Activated CD4-positive, alpha-beta T cell treated with anti-CD3 and anti-CD28 coated beads, Interleukin-2, amount 50 U/mL, for 48 hours (primary cell): ENCODE data around the gene NFYA.

Experiments used
- DNase-seq, 2 experiments: peaks; one replicate each; pipeline ENCODE4 v3.0.0-alpha.2; 2020

NFYA gene

DNA sequence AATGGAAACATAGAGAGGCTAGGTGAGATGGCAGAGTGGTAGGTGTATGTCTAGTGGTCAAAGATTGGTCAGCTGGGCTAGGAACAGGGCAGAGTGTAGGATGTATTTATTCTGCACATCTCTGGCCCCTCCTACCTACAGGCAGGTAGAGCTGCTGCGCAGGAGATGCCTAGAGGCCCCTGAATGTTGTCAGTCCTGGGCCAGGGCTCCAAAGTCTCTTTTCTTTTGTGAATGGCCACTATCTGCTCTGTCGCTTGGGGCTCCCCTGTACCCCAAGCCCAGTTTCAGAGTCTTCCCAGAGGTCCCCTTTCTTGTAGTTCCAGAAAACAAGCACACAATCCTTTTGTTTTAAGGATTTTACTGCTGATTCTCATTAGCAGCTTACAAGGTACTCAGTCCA lies 25.5 kb upstream of the NFYA start:
- no peak for DNase-seq

DNA sequence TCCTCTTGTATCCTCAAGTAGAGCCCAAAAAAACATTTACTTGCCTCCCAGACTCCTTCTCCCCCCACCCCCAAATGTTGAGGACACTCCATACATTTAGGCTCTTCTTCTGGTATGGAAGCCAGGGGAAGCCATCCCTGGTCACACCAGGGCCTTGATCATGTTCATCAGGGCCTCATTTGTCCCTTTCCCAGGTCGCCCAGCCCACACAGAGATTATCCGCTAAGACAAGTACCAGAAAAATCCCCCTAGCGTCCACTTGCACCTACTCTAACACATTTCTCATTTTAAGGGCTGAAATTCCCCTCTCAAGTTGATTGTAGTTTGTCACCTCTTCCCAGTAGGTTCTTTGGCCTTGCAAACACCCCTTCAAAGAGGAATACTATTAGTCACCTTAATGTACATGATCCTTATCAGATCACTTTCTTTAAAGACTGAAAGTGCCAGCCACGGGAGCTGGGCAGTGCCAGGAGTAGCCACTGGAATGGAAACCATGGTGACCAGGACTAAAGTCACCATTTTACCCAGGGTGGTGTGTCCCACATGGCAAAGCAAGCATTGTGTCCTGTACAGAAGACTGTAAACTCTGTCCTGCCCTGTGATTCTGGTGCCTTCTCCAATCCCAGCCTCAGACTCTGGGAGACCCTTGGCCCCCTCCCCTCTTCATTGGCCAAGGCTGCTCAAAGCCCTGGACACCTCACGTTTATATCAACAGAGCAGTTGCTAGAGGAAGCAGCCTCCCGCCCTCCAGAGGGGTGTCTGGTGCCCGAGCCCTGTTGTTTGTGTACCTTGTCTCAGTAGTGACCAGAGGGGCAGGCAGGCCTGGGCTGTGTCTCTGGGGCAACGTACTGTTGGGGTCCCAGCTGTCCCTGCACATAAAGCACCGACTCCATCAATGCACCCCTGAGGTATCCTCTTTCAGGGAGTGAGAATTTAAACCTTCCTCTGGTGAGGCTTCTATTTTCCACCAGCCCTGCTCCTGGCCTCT lies 24.7 kb upstream of the NFYA start:
- DNase-seq, result no peak

DNA sequence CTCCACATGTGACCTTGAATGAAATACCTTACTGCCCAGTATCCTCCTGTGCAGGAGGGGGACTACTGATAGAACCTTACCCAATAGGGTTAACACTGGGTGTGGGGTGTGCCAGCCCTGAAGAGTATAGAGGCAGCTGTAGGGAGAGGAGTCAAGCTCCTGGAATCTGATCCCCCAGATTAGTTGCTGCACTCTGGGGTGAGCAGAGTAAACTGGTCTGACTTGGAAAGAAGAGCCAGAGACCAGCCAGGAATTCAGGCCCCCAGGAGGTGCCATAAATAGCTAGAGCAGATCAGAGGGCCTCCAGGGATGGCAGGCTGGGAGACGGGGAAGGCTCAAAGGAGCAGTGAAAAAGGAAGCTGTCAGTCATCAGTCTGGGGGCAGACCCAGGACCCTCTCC lies 23.3 kb upstream of the NFYA start:
- DNase-seq, result no peak

DNA sequence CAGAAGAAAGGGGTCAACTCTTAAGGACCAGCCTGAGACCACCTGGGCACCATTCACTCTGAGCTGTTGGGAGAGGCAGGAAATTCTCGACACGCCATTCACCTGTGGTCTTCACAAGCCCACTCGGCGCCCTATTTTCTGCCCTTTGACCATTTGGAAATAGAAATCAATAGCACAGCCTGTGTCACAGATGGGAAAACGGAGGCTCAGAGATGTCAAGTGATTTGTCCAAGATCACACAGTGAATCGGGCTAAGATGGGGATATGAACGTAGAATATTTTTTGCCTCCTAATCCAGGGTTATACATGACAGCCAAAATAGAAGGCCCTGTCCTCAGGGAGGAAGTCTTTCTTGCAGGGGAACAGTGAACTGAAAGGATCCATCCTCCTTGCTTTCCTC lies 22.8 kb upstream of the NFYA start:
- no peak for DNase-seq

DNA sequence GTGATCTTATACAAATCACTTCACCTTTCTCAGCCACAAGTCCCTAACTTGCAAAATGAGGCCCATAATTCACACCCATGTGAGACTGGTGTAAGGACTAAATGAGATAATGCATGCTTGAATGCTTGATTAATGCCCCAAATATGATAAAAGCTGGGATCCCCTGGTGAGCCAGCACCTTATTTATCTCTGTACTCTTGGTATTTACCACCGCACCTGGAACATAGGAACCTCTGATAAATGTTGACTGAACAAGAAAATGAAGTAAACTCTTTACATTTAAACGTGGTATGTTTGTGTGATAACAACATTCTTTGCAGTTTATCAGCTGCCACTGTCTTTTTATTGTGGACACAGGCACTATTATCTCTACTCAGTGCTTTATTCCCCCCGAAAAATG lies 22.2 kb upstream of the NFYA start:
- no peak for DNase-seq

DNA sequence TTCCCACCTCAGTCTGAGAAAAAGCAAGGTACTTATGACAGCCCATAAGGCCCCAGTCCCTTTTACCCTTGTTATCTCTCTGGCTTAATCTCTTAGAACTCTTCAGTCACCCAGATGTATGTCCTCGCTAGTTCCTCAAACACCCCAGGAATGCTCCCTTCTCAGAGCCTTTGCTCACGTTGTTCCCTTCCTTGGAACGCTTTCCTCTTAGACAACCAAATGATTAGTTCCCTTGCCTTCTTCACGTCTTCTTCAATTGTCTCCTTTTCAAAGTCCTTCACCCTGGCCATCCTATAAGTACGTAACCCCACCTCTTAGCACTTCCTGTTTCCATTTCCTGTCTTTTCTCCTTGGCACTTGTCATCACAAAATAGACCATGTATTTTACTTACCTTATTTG lies 20.9 kb upstream of the NFYA start:
- no peak for DNase-seq

DNA sequence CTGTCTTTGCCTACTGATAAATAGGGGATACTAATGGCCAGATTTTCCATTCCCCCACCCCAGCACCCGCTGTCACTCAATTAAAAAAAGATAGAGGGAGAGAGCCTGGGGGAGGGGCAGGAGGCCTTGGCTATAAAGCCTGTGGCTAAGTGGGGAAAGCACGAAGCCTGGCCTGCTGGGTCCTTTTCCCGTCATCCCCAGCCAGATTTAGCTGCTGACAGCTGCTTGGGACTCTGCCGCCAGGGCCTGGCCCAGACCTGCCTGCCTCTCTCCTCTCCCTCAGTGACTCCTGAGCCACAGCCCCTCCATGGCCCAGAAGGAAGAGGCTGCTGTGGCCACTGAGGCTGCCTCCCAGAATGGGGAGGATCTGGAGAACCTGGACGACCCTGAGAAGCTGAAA lies 19.7 kb upstream of the NFYA start, which contains the start of gene APOBEC2:
APOBEC2 (plus strand) TSS at position 162 of the 400 bp plus-strand sequence; CDS start at position 308, 146 bp downstream.
- DNase-seq, result no peak

DNA sequence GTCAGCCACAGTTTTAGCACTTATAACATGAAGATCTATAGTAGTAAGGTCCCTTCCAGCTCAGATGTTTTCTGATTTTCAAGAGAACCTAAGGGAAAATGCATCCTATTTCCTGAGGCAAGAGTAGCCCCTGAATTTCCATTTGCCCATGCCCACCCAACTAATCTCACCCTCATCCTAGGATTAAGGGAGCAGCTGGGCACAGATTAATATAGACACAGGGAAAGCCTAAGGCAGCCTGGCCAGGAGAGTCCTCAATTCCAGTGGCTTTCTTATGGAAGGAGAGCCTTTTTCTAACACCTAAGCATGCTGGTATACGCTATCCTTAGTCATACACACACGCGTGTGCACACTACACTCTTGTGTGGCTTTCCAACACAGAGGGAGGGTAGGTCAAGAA lies 18.3 kb upstream of the NFYA start:
- no peak for DNase-seq

DNA sequence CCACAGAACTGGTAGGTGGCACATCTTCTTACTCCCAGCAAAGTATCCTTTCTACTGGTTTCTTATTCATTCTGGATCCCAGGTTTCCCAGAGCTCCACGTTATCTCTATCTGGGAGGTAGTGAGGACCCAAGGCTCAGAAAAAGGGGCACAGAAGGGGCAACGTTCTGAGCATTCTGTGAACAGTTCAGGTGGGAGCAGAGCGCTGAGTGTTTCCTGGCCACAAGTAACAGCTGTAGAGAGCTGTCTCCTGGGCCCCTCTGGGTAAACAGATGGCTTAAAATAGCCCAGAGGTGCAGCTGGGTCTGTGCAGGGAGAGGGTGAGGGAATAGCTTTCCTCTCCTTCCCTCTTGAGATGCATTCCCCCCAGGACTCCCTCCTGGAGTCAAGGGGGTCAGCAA lies 17.6 kb upstream of the NFYA start:
- no peak for DNase-seq

DNA sequence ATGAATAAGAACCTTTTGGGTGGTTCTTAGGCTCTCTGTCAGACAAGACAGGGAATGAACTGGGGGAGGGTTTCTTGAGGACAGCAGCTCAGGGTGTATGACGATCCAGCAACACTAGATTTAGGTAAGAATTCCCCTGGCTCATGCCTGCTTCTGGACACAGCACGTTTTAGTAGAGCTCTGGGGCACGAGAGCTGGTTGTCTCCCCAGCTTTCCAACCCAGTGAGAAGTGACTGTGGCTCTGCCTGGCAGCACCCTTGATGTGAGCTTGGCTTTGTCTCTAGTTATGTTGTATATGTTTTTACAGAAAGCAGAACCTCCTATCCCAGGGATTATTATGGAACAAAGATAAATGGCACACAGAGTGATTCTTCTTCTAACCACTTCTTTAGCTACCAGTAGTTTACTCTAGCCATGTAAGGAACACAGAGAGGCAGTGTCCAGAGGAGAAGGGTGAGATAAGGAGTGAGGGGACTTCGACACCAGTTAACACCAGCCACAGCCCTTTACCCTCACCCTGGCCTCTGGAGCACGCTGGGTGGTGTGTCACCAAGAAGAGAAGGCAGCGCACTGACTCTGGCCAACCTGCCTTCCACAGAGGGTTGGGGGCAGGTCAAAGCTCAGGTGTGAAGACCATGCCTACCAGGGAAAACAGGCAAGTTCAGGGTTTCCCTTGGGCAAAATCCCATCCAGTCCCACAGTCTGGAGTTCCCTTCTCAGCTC lies 15.8 kb upstream of the NFYA start:
- DNase-seq, result no peak

DNA sequence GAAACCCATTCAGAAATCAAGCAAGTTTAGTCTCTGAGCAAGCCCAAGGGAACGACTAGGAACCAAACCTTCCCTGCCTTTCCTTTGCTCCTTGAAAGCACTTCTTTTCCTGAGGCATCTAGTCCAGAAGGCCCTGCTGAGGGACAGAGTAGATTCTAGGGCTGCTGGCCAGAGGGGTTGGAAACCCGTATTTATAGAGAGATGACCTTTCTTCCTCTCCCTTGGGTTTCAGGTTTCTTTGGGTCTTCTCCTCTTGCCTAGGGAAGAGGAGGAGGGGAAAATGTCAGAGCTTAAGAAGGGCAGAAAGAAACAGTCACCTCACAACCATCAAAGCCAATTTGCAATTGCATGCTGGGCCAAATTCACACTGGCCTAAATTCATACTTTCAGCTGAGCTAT lies 14.0 kb upstream of the NFYA start:
- no peak for DNase-seq

DNA sequence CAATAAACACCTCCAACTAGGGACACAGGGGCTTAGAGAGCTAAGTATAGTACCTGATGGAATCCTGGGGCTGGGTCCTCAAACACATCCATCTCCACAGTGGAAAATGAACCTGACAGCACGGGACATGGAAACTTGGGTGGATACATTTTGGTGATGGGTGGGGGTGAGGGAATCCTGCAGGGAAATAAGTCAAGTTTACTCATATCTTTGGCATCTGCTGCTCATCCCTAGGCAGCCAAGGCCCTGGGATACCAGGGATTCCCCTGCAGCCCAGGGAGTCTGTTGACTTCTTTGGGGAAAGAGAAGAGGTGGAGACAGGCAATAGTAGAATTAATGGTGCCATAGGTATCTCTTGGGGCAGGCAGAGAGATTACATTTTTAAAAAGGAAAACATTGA lies 13.2 kb upstream of the NFYA start:
- no peak for DNase-seq

DNA sequence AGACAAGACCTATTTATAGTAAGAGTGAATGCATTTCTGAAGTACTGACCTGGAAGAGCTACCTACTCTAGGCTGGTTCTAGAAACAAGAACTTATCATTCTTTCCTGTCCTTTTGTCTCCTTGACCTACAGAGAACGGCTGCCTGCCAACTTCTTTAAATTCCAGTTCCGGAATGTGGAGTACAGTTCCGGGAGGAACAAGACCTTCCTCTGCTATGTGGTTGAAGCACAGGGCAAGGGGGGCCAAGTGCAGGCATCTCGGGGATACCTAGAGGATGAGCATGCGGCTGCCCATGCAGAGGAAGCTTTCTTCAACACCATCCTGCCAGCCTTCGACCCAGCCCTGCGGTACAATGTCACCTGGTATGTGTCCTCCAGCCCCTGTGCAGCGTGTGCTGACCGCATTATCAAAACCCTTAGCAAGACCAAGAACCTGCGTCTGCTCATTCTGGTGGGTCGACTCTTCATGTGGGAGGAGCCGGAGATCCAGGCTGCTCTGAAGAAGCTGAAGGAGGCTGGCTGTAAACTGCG lies 11.5 kb upstream of the NFYA start:
- DNase-seq, result no peak

DNA sequence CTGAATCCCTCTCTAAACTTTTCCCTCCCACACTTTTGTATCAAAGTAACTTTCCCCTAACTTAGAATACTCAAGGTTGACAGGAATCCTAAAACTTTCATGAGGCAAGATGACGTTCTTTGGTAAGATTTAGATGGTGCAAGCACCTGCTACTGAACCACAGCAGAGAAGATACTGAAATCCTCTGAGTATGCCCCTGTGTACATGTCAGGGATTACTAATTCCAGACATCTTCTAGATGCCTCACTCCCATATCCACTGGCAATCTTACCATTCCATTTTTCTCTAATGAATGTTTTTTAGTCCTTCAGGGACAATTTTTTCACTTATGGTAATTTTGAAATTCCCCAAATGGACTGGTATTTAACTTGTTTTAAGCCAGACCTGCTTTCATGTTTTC lies 10.7 kb upstream of the NFYA start:
- no peak for DNase-seq

DNA sequence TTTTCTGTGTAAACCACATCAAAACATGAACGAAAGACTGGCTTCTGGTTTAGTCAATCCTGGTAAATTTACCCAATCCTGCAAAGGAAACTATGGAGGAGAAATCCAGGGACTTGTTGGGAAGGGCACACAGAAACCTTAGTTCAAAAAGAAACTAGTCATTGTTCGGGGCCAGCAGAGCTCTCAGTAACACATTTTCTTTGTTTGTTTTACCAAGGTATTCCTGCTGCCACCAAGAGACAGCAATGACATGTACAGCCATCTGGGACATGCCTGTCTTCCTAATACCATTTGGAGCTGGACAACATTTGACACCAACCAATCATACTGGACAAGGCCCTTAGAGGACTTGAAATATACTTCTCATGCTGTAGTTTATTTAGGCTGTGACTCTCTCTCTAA lies 8.9 kb upstream of the NFYA start:
- DNase-seq, result no peak

DNA sequence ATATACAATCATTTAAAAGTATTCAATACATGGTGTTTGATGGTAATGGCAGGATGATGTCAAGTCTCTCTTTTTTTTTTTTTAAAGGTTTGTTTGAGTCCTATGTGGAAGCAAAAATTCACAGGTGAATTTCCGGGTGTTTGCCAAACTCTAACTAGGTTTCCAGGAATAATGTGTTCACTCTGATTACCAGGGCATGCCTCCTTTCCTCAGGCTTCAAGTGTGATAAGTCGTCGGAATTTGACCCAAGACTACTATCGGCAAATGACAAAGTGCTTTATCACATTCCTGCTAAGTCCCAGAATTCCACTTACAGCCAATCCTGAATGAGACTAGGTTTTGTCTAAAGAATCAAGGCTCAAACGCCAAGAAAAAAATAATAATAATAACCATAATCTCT lies 7.9 kb upstream of the NFYA start:
- DNase-seq, result no peak

DNA sequence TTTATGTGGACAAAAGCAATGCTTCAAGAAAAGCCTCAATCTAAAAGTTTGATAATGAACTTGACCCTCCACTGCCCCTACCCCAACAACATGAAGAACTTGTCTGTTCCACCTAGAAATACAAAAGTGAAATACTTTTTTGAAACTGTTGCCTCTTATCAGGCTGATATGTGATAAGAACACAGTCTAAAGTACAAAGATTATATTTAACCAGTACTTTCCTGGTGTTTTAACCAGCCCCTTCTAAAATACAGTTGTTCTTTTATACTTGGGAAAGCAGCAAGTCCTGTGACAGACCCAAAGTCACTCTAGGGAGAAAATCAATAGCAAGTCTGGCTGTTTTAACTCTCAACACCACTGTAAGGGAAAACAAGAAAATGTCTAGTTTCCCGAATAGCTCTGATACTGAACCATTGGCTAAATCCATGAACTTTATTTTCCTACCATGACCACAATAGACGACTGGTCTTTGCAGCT lies 7.2 kb upstream of the NFYA start:
- DNase-seq, result no peak

DNA sequence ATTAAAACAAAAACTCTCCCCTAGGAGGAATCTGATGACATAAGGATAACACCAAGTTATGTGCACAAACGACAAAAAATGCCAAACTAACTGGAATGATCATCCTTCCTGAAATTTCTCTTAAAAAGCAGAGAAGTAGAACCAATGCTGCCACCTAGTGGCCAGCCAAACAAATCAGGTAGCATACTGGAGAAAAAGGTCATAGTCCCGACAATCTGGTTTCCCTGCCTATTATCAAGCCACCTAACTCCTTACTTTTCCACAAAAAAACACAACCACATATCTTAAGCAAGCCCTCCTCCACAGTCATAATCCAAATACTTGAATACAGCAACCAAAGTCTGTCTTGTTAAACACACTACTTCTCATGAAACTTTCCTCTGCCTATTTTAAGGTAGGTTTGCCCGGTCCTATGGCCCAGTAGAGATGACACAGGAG lies 5.9 kb upstream of the NFYA start:
- peak; percentile 62 to 74 for DNase-seq

DNA sequence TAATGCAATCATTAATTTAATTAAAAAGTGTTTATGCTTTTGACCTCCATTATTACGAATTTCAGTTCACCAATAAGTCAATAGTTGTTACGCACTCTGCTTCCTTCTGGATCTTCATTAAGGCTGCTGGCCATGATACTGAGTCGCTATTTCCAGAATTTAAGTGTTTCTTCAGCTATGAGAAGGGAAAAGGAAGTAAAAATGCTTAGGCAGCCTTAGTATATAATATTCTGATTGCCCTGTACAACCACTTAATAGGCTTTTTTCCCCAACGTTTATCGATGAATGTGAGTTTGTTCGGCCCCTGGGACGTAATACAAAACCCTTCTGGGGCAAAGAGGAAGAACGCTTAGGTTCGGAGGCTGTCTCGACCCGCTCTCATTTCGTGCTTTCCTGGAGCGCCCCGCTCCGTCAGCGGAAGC lies 1.3 kb upstream of the NFYA start:
- no peak for DNase-seq

DNA sequence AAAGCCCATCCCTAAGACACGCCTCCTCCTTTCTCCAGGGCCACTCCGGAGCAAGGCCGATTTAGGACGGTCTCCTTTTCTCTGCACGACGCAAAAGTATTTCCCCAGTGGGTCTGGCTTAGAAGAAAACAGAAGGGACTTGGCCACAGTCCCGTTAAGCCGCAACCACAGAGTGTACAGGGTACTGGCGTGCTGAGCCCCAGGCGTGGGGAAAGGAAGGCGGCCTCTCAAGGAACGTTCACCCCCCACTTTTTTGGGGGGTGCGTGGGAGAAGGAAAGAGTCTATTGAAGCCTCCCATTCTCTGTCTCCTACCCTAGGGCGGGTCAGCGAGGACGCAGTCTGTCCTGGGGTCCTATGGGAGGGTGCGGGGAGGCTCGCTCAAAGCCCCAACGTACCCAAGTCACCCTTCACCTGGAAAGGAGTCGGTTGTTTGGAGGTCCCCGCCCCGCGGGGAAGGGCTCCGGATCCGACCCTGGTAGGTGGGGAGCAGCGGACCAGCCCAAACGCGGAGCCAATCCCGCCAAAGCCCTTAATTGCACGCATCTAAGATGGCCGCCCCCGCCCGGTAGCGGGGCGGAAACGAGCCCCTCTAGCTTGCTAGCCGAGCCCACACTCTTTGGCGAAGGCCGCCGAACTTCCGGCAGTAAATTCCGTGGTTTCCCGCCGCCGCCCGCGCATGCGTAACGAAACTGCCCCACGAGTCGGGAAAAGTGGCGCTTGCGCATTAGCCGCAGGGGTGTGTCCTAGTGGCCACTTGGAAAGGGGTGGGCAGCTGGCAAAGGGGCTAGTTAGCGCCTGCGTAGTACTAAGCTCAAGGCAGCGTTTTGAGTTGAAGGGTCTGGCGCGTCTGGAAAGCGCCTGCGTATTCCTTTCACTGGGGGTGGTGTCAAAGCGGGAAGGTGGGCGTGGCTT lies 595 bp upstream of the NFYA start, which contains the start of gene OARD1:
OARD1 (minus strand) TSS at position 434 of the 913 bp plus-strand sequence. CDS start 722 bp downstream, outside the sequence.
- peak; percentile 100 for DNase-seq

DNA sequence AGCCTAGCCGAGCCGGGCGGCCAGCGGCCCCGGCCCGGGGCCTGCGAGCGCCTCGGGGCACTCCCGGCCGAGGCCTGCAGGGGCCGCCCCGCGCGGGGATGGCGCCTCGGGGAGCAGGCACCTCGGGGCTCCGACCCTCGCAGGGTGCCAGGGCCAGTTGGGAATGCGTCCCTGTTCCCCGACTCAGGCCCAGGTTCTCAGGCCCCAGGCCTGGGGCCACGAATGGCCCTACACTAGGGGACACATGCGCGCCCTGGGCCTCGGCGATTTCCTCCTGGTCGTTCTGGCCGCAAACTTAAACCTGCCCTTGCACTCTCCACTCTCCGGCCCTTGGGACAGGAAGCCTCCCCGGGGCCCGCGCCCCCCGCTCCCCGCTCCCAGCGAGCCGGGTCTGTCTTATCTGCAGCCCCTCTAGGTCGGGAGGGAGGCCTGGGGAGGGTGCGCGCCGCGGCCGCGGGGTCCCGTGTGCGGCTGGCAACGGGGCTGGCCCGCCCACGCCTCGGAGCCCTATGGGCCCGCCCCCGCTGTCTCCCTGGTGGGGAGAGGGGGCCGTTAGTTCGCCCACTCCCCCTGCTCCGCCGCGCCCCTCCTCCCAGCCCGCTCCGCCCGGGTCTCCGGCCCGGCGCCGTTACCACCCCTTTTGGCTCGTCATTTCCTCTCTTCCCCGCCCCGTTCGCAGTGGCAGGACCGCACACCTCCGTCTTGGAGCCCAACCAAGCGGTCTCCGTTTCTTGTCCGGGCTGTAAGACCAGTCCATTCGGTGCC lies 611 bp downstream of the NFYA start:
- DNase-seq, result peak; percentile 81 to 87
